Endothelial cell of umbilical vein (primary cell): Measurements from ENCODE around the gene MAL. TPM values are rescaled to one million over a fixed set of nuclear protein-coding genes. Genes with fewer than 3 reads are reported as not detected.

Experiments
- BruUV-seq: library from RNA; stranded (reverse); fragments of 400-500 nt; replicated peaks from 2 replicates; lab custom pipeline; 2021; lab: Mats Ljungman, UMichigan
- CTCF ChIA-PET: fragments of 300-600, 350-600 bp; sonication (Branson Sonifier 250); formaldehyde crosslinking; loops from one replicate; lab custom pipeline; 2021; ENCODE audit warnings: antibody characterized with exemption, inconsistent platforms; lab: Charles Lee
- POLR2A ChIA-PET: fragments of 300-600, 350-600 bp; sonication (Branson Sonifier 250); formaldehyde crosslinking; loops from one replicate; lab custom pipeline; 2021; ENCODE audit warnings: antibody characterized with exemption, inconsistent platforms; lab: Charles Lee
- DNase-seq: peaks from one replicate; pipeline ENCODE4 v3.0.0-alpha.2; 2011; ENCODE audit warnings: low read depth, low spot score
- FAIRE-seq: peaks from 2 replicates; lab custom pipeline; 2011; peaks lifted over from hg19 to GRCh38; lab: Jason Lieb, UNC
- H2AFZ ChIP-seq: 2 replicates; pipeline ENCODE4 v1.6.0; 2012; ENCODE audit warnings: low read depth, low read length, control low read depth, inconsistent platforms
- H3K27ac ChIP-seq: 2 replicates; pipeline ENCODE4 v1.5.1; 2011; ENCODE audit warnings: low read depth, mild to moderate bottlenecking, control low read depth, low read length, moderate library complexity; ENCODE audit not compliant: insufficient read depth
- H3K27me3 ChIP-seq, 2 experiments: 2 replicates each; pipeline versions ENCODE4 v1.6.0 to v1.6.1; 2011; ENCODE audit warnings: low read length in 2 of 2, mixed read lengths in 1 of 2; ENCODE audit not compliant: control insufficient read depth in 2 of 2, insufficient read depth in 2 of 2
- H3K36me3 ChIP-seq, 2 experiments: 2 replicates in 1 of 2; 3 replicates in 1 of 2; pipeline ENCODE4 v1.5.1; 2011; ENCODE audit warnings: low read length in 2 of 2, mild to moderate bottlenecking in 1 of 2, moderate library complexity in 1 of 2; ENCODE audit not compliant: control insufficient read depth in 2 of 2, insufficient read depth in 2 of 2; ENCODE audit errors: extremely low read depth in 1 of 2
- H3K4me1 ChIP-seq: 3 replicates; pipeline ENCODE4 v1.5.1; 2011; ENCODE audit warnings: mild to moderate bottlenecking, low read length; ENCODE audit not compliant: control insufficient read depth, insufficient read depth; ENCODE audit errors: extremely low read depth
- H3K4me2 ChIP-seq: 2 replicates; pipeline ENCODE4 v1.6.1; 2011; ENCODE audit warnings: low read length, control low read depth, mixed read lengths; ENCODE audit not compliant: insufficient read depth
- H3K4me3 ChIP-seq, 3 experiments: fragments of 200-600 bp in 1 of 3; sonication (generic), shearing (Covaris generic) in 1 of 3; replicated peaks in 1 of 3; 2 replicates each; pipeline ENCODE4 v1.5.1; 2011 to 2016; ENCODE audit warnings: control low read depth in 3 of 3, low read length in 3 of 3, mild to moderate bottlenecking in 2 of 3, inconsistent platforms in 1 of 3, low read depth in 1 of 3, moderate library complexity in 1 of 3; ENCODE audit not compliant: insufficient read depth in 1 of 3
- H3K79me2 ChIP-seq: 2 replicates; pipeline ENCODE4 v1.6.0; 2012; ENCODE audit warnings: low read length, inconsistent platforms; ENCODE audit not compliant: control insufficient read depth, insufficient read depth
- H3K9ac ChIP-seq: replicated peaks from 2 replicates; pipeline ENCODE3; 2011; ENCODE audit warnings: low read length, control low read depth; ENCODE audit not compliant: insufficient read depth; ENCODE audit errors: extremely low read depth
- H3K9me1 ChIP-seq: replicated peaks from 3 replicates; pipeline ENCODE4 v1.6.0; 2011; ENCODE audit warnings: mild to moderate bottlenecking, low read length; ENCODE audit not compliant: control insufficient read depth, insufficient read depth; ENCODE audit errors: extremely low read depth
- H3K9me3 ChIP-seq: replicated peaks from 2 replicates; pipeline ENCODE4 v1.5.1; 2012; ENCODE audit warnings: low read length, inconsistent platforms; ENCODE audit not compliant: control insufficient read depth, insufficient read depth
- H4K20me1 ChIP-seq: replicated peaks from 2 replicates; pipeline ENCODE3; 2011; ENCODE audit warnings: mild to moderate bottlenecking, low read length; ENCODE audit not compliant: control insufficient read depth, insufficient read depth; ENCODE audit errors: extremely low read depth
- CTCF ChIP-seq, 2 donors: IDR thresholded peaks; 1 replicate in 1 of 2; 2 replicates in 1 of 2; pipeline ENCODE4 v1.5.1; 2011; ENCODE audit warnings: low read length in 2 of 2, mild to moderate bottlenecking in 2 of 2, moderate library complexity in 2 of 2, control low read depth in 1 of 2, inconsistent platforms in 1 of 2, low read depth in 1 of 2; ENCODE audit not compliant: insufficient read depth in 1 of 2; ENCODE audit errors: extremely low read depth in 1 of 2
- EZH2 ChIP-seq: IDR thresholded peaks from 2 replicates; pipeline ENCODE4 v1.6.1; 2012; ENCODE audit warnings: borderline replicate concordance, low read depth, mild to moderate bottlenecking, moderate library complexity, low read length, inconsistent platforms; ENCODE audit not compliant: severe bottlenecking
- FOS ChIP-seq: IDR thresholded peaks from 2 replicates; pipeline ENCODE4 v1.6.1; 2011; ENCODE audit warnings: mild to moderate bottlenecking, low read length, moderate library complexity, borderline replicate concordance; ENCODE audit not compliant: insufficient read depth
- GATA2 ChIP-seq: IDR thresholded peaks from 2 replicates; pipeline ENCODE4 v1.7.0; 2011; ENCODE audit warnings: low read depth, mild to moderate bottlenecking, moderate library complexity, mixed read lengths, low read length; ENCODE audit not compliant: insufficient read length, insufficient read depth
- JUN ChIP-seq: IDR thresholded peaks from 2 replicates; pipeline ENCODE4 v1.6.1; 2011; ENCODE audit warnings: borderline replicate concordance, low read depth; ENCODE audit not compliant: insufficient read length, insufficient read depth
- MYC ChIP-seq: IDR thresholded peaks from one replicate; pipeline ENCODE4 v1.6.1; 2011; ENCODE audit warnings: mild to moderate bottlenecking, low read depth, low read length
- POLR2A ChIP-seq: IDR thresholded peaks from 2 replicates; pipeline ENCODE4 v1.6.1; 2012; ENCODE audit warnings: low read depth, mild to moderate bottlenecking, control low read depth, low read length
- POLR2AphosphoS5 ChIP-seq: IDR thresholded peaks from 2 replicates; pipeline ENCODE4 v1.6.1; 2012; ENCODE audit warnings: low read depth, mild to moderate bottlenecking, control low read depth, low read length, moderate library complexity; ENCODE audit not compliant: insufficient read depth
- dilution Hi-C: fragments of 300-500 bp; cut with MboI; formaldehyde crosslinking; loops from one replicate; pipeline ENCODE4 v1.15.0; 2019; ENCODE audit warnings: low sequenced_read_pairs; ENCODE audit not compliant: extremely low pct_ligation_motif_present
- intact Hi-C: fragments of 100-400 bp; cut with micrococcal nuclease; formaldehyde crosslinking; loops from one replicate; pipeline ENCODE4 v1.10.0; 2022
- polyA plus RNA-seq, 4 experiments: library from polyadenylated mRNA; depleted of rRNA in 3 of 4; stranded (reverse) in 3 of 4; unstranded in 1 of 4; fragments of >200 nt; gene quantifications; 2 replicates each; pipeline versions ENCODE4 v1.2.1 to v1.2.3, GENCODE V29; 2011 to 2012; ENCODE audit warnings: missing spikeins in 1 of 4
- total RNA-seq: library from RNA; stranded (reverse); gene quantifications from 2 replicates; pipeline ENCODE4 v1.2.3, GENCODE V29; 2021
- TF ChIP-seq, protein P1 (sequence below): IDR thresholded peaks from 2 replicates; pipeline ENCODE4 v1.6.1; 2011; ENCODE audit not compliant: insufficient read depth, insufficient read length

Gene MAL
- total and polyA plus RNA-seq, 2 donors (not counting 3 experiments of a cell fraction or from before 2014, with no cell fraction given), result not detected

GRCh38 chr2:95069465-95069864 is 44.0 kb downstream of the MAL start:
- dilution Hi-C loops, result no loop called here
- POLR2A ChIA-PET, result no interaction called here
- no peak overlapping the region for H3K9ac ChIP-seq

More at GRCh38 chr2:95069465-95069864, 44.0 kb downstream of the MAL start:
- no peaks in the 10 kb centered on the region for H3K9me1 ChIP-seq
- no TSS peak for BruUV-seq
- H3K27me3 ChIP-seq, result no peaks in the 10 kb centered on the region
- no peaks in the 10 kb centered on the region for H4K20me1 ChIP-seq
- H3K4me1 ChIP-seq, result no peaks in the 10 kb centered on the region
- TF ChIP-seq CTCF (IDR thresholded peaks at IDR 0.05; ENCODE audit: extremely low read depth in 1 of 2, insufficient read depth in 1 of 2, low read depth in 1 of 2, low read length in 2 of 2) (no peak), FOS (no peak), POLR2AphosphoS5 (no peak), GATA2 (no peak), POLR2A (no peak), JUN (no peak), EZH2 (no peak), MYC (no peak)
- TF ChIP-seq, protein P1, sequence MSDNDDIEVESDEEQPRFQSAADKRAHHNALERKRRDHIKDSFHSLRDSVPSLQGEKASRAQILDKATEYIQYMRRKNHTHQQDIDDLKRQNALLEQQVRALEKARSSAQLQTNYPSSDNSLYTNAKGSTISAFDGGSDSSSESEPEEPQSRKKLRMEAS, result no peak
- FAIRE-seq, result no peak
- no peak overlapping the region for H3K4me2 ChIP-seq
- H3K27ac ChIP-seq, result no peak overlapping the region
- no peaks in the 10 kb centered on the region for H3K9me3 ChIP-seq
- no peak overlapping the region for H2AFZ ChIP-seq
- DNase-seq, result no peak
- no peak overlapping the region for H3K4me3 ChIP-seq
- no peaks in the 10 kb centered on the region for H3K79me2 ChIP-seq
- intact Hi-C loops, result no loop called here
- CTCF ChIA-PET, result interaction anchor here (1.5 to 2.6 kb wide), 2 partner anchors 9 to 47 kb away, joined by 3 to 9 read pairs; no protein-coding TSS in a partner anchor
- H3K36me3 ChIP-seq, result no peaks in the 10 kb centered on the region
